ENCODE results near the gene BHLHE41.

- TF ChIP-seq MAX (CRISPR knock-in tag; IDR thresholded peaks at IDR 0.05) (no peak), ZNF263 (CRISPR knock-in tag; IDR thresholded peaks at IDR 0.05; ENCODE audit: low read depth) (no peak), CTCF (IDR thresholded peaks at IDR 0.05) (no peak), ATF2 (CRISPR knock-in tag; IDR thresholded peaks at IDR 0.05; ENCODE audit: borderline replicate concordance, low read depth) (no peak), CBFB (CRISPR knock-in tag; IDR thresholded peaks at IDR 0.05; ENCODE audit: low read depth) (no peak), ZNF121 (CRISPR knock-in tag; IDR thresholded peaks at IDR 0.05) (no peak)
Measured at GRCh38 chr12:26101350-26101734, 23.5 kb downstream of the BHLHE41 start.

All from WTC11 (cell line).